GM21723 (cell line): ENCODE results near the gene BRCA2.
"Not testable (repeated sequence)": the region's sequence is repeated elsewhere in the genome, so short reads cannot be mapped to it uniquely, and the experiment has no call there.

Experiments used
- ATAC-seq: cut with Tn5 transposase; IDR thresholded peaks from one replicate; pipeline ENCODE4 v1.9.1; 2021; ENCODE audit warnings: mild to moderate bottlenecking, moderate library complexity; ENCODE audit not compliant: unreplicated experiment

BRCA2 gene

DNA sequence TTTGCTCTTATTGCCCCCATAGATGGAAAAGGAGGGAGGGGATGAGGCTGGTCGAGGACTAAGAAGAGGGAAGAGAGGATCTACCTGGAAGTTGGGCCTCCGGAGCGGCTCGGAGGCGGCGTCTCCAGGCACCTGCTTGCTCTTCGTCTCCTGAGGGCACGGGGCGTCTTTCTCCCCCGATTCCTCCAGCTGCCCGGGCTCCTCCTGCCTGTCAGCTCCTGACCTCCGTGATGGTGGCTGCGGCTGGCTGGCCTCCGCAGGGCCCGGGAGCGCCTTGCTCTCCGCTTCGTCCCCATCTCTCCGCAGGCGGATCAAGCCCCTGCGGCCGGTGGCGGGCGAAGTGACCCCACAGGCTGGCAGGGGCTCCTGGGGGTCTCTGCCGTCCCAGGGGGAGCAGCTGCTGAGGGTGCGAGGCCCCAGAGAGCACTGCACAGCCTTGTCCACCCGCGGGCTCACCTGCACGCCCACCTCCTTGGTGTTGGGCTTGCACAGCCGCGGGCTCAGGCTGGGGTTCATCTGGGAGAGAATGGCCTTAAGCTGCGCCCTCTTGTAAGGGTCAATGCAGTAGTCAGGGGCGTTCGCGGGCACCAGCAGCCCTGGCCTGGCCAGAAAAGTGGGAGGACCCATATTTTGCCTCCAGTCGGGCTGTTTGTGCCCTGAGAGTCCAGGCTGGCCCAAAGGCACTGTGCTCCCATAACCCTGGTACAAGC is 4.0 kb upstream of the BRCA2 start:
- ATAC-seq = no peak

- peak; percentile 8 for ATAC-seq
These were observed 754 bp upstream of the BRCA2 start for GRCh38 chr13:32314271-32315237.

DNA sequence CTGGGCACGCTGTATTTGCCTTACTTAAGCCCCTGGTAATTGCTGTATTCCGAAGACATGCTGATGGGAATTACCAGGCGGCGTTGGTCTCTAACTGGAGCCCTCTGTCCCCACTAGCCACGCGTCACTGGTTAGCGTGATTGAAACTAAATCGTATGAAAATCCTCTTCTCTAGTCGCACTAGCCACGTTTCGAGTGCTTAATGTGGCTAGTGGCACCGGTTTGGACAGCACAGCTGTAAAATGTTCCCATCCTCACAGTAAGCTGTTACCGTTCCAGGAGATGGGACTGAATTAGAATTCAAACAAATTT is 676 bp downstream of the BRCA2 start:
- ATAC-seq = peak; percentile 60

DNA sequence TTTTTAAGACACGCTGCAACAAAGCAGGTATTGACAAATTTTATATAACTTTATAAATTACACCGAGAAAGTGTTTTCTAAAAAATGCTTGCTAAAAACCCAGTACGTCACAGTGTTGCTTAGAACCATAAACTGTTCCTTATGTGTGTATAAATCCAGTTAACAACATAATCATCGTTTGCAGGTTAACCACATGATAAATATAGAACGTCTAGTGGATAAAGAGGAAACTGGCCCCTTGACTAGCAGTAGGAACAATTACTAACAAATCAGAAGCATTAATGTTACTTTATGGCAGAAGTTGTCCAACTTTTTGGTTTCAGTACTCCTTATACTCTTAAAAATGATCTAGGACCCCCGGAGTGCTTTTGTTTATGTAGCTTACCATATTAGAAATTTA is 1.2 kb downstream of the BRCA2 start:
- ATAC-seq = no peak

DNA sequence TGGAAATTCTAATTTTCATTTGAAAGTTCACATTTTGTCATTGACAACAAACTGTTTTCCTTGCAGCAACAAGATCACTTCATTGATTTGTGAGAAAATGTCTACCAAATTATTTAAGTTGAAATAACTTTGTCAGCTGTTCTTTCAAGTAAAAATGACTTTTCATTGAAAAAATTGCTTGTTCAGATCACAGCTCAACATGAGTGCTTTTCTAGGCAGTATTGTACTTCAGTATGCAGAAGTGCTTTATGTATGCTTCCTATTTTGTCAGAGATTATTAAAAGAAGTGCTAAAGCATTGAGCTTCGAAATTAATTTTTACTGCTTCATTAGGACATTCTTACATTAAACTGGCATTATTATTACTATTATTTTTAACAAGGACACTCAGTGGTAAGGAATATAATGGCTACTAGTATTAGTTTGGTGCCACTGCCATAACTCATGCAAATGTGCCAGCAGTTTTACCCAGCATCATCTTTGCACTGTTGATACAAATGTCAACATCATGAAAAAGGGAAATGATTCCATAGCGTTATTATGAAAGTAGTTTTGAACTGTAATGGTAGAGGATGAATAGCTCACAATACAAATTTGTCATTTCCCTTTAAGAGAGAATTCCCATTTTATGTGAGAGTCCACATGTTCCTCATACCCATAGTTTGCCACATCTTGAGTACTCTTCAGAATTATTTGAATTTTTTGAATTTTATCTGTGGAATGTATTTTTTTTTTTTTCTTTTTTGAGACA is 2.6 kb downstream of the BRCA2 start:
- no peak for ATAC-seq

DNA sequence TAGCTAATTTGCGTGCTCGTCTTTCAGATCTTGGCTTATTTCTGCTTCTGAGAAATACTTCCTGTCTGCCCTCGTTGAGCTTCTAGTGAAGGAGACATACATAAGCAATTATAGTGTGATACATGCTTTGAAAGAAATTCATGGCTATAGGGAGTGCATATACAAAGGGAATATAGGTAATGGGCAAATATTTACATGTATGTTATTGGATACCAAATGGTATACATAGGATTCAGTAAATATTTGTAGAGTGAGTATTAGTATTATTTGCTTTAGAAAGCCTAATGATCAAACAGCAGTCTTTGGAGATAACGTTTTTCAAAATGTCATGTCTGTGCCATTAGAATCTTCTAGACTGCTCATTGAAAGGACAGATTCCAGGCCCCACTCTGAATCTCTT is 5.2 kb downstream of the BRCA2 start:
- ATAC-seq = no peak

DNA sequence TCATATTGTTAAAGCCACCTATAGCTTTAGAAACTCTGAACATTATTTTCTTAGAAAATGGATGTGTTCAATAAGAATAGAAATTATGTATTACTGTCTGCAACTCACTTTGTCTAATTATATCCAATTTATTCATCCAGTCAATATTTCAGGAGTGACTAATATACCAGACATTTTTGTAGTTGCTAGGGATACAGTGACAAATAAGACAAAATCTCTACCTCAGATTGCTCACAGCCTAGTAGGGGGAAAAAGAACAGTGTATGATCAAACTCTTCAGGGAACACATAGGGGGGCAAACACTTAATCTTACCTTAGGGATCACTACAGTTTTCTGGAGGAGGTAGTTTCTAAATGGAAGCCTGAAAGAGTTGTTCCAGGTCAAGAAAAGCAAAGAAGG is 8.6 kb downstream of the BRCA2 start:
- ATAC-seq = no peak

GRCh38 chr13:32330441-32330840 is 15.1 kb downstream of the BRCA2 start:
- no peak for ATAC-seq

DNA sequence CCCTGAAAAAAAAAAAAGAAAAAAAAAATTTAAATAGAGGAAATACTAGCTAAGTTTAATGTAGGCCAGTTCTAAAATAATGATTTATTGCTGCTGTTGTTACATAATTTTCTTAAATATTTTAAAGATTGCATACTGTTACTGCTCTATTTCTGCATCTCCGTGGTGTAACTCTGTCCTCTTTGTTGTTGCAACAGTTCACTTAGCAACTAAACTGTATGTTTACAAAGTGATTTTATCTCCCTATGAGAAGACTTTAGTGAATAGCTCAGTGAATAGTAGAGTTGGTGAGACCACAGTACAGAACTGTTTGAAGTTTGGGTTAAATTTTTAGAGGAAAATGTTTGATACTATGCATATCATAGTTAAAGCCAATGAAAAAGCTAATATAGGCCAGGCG is 19.4 kb downstream of the BRCA2 start:
- no peak for ATAC-seq

- ATAC-seq = no peak
These were observed 25.6 kb downstream of the BRCA2 start for GRCh38 chr13:32340914-32341313.

GRCh38 chr13:32347651-32348050 is 32.3 kb downstream of the BRCA2 start:
- no peak for ATAC-seq

DNA sequence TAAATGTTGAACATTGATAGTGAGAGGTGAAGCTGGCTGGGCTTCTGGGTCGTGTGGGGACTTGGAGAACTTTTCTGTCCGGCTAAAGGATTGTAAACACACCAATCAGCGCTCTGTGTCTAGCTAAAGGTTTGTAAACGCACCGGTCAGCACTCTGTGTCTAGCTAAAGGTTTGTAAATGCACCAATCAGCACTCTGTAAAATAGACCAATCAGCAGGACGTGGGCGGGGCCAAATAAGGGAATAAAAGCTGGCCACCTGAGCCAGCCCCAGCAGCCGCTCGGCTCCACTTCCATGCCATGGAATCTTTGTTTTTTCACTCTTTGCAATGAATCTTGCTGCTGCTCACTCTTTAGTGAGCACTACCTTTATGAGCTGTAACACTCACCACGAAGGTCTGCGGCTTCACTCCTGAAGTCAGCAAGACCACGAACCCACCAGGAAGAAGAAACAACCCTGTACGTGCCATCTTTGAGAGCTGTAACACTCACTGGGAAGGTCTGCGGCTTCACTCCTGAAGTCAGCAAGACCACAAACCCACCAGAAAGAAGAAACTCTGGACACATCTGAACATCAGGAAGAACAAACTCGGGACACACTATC is 35.6 kb downstream of the BRCA2 start:
- ATAC-seq = not testable (repeated sequence)

DNA sequence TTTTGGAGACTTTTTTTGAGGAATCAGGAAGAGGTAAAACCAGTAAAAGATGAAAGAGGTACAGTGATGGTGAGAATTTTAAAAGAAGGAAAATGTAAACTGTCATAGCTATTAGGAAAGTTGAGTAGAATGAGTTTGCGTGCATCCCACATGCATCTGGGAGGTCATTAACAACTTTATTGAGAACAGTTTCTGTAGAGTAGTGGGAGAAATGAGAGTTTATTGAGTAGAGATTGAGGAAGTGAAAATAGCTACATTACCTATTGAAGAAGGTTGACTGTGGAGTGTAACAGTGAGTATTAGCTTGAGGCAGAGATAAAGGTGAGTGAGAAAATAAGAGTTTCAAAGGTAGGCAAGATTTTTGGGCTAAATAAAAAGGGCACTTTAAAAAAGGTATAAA is 38.7 kb downstream of the BRCA2 start:
- no peak for ATAC-seq

DNA sequence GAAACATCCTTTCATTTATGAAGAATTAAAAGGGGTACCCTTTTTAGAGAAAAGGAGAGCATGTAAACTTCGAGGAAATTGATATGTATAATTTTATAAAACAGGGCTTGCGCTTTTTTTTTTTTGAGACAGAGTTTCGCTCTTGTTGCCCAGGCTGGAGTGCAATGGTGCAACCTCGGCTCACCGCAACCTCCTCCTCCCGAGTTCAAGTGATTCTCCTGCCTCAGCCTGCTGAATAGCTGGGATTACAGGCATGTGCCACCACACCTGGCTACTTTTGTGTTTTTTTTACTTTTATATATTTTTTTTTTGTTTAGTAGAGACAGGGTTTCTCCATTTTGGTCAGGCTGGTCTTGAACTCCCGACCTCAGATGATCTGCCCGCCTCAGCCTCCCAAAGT is 40.6 kb downstream of the BRCA2 start:
- ATAC-seq = not testable (repeated sequence)

DNA sequence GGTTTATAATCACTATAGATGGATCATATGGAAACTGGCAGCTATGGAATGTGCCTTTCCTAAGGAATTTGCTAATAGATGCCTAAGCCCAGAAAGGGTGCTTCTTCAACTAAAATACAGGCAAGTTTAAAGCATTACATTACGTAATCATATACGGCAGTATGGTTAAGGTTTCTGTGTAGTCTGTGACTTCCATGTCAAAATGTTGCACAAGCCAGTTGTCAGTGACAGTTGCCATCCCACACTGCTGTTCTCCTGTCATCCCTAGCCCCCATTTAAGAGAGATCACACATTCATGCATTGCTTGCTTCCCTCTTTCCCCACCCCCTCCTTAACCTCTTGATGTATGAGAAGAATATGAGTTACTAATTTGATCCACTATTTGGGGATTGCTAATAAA is 47.3 kb downstream of the BRCA2 start:
- no peak for ATAC-seq

DNA sequence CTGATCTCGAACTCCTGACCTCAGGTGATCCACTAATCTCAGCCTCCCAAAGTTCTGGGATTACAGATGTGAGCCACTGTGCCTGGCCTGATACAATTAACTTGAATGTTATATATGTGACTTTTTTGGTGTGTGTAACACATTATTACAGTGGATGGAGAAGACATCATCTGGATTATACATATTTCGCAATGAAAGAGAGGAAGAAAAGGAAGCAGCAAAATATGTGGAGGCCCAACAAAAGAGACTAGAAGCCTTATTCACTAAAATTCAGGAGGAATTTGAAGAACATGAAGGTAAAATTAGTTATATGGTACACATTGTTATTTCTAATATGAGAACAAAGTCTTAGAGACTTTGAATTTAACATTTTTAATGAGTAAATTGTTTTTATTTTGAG is 55.5 kb downstream of the BRCA2 start:
- ATAC-seq = no peak

GRCh38 chr13:32376642-32377415 is 61.5 kb downstream of the BRCA2 start:
- ATAC-seq = no peak

DNA sequence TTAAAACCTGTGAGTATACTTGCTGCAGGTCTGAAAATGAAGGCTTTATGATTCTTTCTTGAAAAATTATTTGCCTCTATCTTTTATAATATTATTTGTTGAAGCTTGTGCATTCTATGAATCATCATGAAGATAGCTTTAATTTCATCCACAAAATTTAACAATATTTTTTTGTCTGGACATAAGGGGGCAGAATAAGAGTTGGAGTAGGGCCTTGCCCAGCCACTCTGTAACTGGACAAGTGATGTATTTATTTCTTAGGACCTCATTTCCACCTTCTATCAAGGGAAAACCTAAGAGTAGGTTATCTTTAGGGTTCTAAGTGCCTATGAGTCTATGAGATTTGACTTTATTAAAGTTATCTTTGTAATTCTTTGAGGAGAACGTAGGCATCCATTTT is 62.7 kb downstream of the BRCA2 start:
- ATAC-seq = no peak

DNA sequence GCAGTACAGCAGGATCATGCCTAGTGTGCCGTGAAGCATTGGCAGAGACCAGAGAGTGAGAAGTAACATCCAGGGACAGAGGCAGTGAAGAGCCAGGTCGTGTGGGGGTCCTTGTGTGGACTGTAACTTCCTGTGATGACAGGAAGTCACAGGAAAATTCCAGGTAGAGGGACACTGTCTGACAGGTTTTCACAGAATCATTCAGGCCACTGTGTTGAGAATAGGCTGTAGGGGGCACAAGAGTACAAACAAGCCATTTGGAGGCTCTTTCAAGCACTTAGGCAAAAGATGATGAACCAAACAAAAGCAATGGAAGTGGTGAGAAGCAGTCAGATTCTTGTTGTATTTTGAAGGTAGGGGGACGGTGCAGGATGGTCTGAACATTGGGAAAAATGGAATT is 66.2 kb downstream of the BRCA2 start:
- no peak for ATAC-seq

DNA sequence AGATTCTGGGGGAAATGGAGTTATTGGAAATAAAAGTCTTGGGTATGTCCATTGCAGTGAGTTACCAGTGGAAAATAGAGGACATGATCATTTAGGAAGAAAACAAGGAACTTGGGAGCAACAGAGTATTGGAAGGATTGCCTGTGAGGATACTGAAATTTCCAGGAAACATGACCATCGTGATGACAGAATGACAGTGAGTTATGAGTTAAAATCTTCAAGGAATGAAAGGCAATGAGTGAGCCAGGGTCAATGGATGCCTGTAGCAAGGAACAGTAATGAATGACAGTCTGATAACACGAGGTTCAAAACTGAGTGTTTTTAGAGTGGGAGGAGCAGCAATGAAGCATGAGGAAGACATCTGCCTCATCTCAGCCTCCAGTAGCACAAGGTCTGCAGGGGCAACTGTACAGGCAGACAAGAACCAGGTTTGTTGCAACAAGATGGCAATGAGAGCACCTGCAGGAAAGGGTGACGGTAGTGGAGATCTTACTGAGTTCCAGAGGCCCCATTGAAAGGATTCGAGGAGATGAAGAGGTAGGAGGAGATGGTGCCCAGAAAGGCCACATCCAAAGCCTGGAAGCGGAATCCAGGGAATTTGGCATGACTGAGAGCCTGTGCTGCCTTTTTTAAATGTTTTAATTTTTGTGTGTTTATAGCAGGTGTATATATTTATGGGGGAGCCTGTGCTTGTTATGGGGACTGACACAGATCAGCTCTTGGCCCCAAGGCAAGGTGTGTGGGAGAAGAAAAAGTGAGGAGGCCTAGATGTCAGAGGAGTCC is 68.7 kb downstream of the BRCA2 start:
- ATAC-seq = no peak
